ENCODE results near the gene SSBP2. TPM values are rescaled to one million over a fixed set of nuclear protein-coding genes. Genes with fewer than 3 reads are reported as not detected.
"Not testable (repeated sequence)": the region's sequence is repeated elsewhere in the genome, so short reads cannot be mapped to it uniquely, and the experiment has no call there.

Gene SSBP2
- total RNA-seq, 4 donors from 2014 or later: 45.3 to 83.1 (median 61.7) TPM

GRCh38 chr5:81488862-81489261 lies 262.0 kb downstream of the SSBP2 start:
- TF ChIP-seq CTCF (IDR thresholded peaks at IDR 0.05): no peak
- no peak for TF ChIP-seq POLR2A (IDR thresholded peaks at IDR 0.05)
- DNase-seq (ENCODE audit: low spot score in 2 of 2): no peak
- H3K4me3 ChIP-seq (ENCODE audit: low read depth, poor library complexity, severe bottlenecking): no peak overlapping the region
- WGBS, 2 donors: 97 to 98% methylated on average over 2 of the region's 2 CpGs
- intact Hi-C loops (cut with DNase I; ENCODE audit: low total_unique reads): no loop called here

- DNase-seq (ENCODE audit: low spot score in 2 of 2): no peak
- TF ChIP-seq POLR2A (IDR thresholded peaks at IDR 0.05): no peak
- TF ChIP-seq CTCF (IDR thresholded peaks at IDR 0.05): no peak
- 85 to 88% methylated on average over 3 of the region's 3 CpGs for WGBS, 2 donors
- H3K4me3 ChIP-seq (ENCODE audit: low read depth, poor library complexity, severe bottlenecking): no peak overlapping the region
- intact Hi-C loops (cut with DNase I; ENCODE audit: low total_unique reads): no loop called here
Measured at GRCh38 chr5:81486711-81487110, 264.2 kb downstream of the SSBP2 start.

DNA sequence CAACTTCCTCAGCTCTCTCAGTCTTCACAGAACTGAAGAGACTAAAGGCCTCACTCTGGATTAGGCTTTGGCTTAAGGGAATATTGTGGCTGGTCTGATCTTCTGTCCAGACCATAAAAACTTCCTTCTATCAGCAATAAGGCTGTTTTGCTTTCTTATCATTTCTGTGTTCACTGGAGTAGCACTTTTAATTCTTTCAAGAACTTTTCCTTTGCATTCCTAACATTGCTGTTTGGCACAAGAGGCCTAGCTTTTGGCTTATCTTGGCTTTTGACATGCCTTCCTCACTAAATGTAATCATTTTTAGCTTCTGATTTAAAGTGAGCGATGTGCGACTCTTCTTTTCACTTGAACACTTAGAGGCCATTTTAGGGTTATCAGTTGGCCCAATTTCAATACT lies 268.3 kb downstream of the SSBP2 start:
- no peak for DNase-seq (ENCODE audit: low spot score in 2 of 2)
- 96 to 98% methylated on average over 2 of the region's 2 CpGs for WGBS, 2 donors
- intact Hi-C loops (cut with DNase I; ENCODE audit: low total_unique reads): no loop called here
- no peak overlapping the region for H3K4me3 ChIP-seq (ENCODE audit: low read depth, poor library complexity, severe bottlenecking)
- TF ChIP-seq CTCF (IDR thresholded peaks at IDR 0.05) (no peak), POLR2A (IDR thresholded peaks at IDR 0.05) (no peak)

GRCh38 chr5:81473395-81473794 lies 277.5 kb downstream of the SSBP2 start:
- intact Hi-C loops (cut with DNase I; ENCODE audit: low total_unique reads): not testable (repeated sequence)

DNA sequence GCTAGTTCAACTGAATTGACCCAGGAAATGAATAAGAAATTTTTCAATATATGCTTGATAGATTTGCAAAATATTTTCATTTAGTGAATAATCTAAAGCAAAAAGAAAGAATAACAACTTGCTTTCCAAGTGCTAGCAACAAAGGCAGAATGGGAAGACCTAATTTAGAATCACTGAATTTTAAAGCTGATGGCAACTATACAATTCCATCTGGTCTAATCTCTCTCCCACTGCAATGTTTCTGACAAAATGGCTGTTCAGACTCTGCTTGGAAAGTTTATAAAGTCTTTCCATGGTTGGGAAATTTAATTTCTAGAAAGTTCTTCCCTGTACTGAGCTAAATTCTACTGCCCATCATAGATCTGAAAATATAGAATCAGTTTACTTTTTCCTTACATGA lies 281.2 kb downstream of the SSBP2 start:
- DNase-seq (ENCODE audit: low spot score in 2 of 2): no peak
- no peak overlapping the region for H3K4me3 ChIP-seq (ENCODE audit: low read depth, poor library complexity, severe bottlenecking)
- no peak for TF ChIP-seq POLR2A (IDR thresholded peaks at IDR 0.05)
- no peak for TF ChIP-seq CTCF (IDR thresholded peaks at IDR 0.05)
- intact Hi-C loops (cut with DNase I; ENCODE audit: low total_unique reads): no loop called here

More at GRCh38 chr5:81473395-81473794, 277.5 kb downstream of the SSBP2 start:
- WGBS, 2 donors: 95 to 99% methylated on average over 3 of the region's 3 CpGs
- H3K4me3 ChIP-seq (ENCODE audit: low read depth, poor library complexity, severe bottlenecking); DNase-seq (ENCODE audit: low spot score in 2 of 2): not testable (repeated sequence)

DNA sequence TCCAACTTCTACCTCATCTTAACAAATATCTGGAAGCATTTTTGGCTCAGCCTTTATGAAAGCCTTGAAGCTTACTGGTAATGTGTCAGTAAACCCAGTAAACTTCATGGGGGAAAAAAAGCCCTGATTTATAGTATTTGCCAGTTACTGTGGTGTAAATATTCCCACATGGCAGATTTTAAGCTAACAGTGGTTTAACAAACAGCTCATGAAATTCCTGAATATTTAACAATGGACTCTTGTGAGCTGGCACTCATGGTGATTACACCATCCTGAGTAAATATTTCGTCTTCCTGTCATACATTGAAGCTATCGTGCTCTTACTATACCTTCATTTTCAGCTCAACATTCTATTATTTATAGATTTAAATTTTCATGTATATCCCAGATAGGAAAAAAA lies 300.0 kb downstream of the SSBP2 start:
- TF ChIP-seq CTCF (IDR thresholded peaks at IDR 0.05) (no peak), POLR2A (IDR thresholded peaks at IDR 0.05) (no peak)
- no peak overlapping the region for H3K4me3 ChIP-seq (ENCODE audit: low read depth, poor library complexity, severe bottlenecking)
- no peak for DNase-seq (ENCODE audit: low spot score in 2 of 2)
- WGBS, 2 donors: 84 to 93% methylated on average over 2 of the region's 2 CpGs
- intact Hi-C loops (cut with DNase I; ENCODE audit: low total_unique reads): no loop called here
